ENCODE results near the gene DCUN1D5.
"Not testable (repeated sequence)": the region's sequence is repeated elsewhere in the genome, so short reads cannot be mapped to it uniquely, and the experiment has no call there.

Gene DCUN1D5

DNA sequence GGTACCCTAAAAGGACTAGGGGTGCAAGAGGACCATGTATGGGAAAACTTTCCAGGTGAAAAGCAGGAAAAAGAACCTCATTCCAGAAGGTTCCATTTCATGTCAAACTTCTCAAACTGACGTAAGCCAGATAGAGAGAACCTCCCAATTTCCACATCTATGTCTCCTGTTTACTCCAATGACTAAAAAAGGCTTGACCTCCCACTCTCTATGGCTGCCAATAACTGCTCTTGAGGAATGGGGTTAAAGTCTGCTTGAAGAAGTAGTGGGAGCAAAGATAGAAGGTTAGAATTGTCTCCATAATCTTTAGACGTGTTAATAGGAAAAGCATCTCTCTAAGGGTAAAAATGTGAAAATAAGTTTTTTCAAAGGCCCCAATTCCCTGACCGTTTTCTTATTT is 38.0 kb downstream of the DCUN1D5 start:
- no peak for DNase-seq

GRCh38 chr11:103051981-103052380 is 40.0 kb downstream of the DCUN1D5 start:
- no peak for DNase-seq

DNA sequence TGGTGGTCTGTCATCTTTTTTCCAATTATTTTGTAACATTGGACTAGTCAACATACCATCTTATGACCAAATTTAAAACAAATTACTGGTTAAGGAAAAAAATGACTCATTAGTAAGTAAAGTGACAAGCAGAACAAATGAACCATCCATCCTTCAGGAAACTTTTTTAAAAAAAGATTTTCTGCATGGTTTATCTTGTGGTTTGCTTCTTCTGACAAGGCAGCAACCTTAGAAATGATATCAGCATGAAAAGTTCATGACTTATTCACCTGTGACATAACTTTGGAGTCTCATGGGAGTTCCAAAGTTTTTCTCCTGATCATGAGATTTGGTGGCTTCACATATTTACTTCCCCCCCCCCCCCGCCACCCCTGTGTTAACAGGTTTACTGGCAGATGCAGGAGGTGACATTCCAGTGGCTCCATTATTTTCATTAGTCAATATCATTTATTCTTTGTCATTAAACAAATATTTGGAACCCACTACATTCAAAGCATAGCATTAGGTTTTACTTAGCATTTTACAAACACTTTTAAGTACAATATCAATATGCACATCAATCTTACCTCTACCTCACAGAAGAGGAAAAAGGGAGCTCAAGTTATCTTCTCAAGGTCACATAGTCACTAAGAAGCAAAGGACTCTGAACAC is 40.7 kb downstream of the DCUN1D5 start:
- DNase-seq = no peak

DNA sequence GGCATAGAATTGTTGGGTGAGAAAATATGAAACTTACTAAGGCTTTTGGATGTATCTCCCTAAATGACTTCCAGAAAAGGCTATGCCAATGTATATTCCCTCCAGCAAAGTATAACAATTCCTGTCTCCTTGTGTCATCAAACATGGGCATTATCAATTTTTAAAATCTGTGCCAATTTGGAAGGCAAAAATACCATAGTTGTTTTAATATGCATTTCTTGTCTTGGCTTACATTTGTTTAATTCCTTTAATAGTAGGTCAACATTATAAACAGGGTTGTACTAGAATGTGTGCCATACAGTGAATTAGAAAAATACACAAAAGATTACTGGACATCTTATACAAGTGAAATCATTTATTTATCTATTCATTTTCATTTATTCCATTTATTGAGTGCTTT is 41.6 kb downstream of the DCUN1D5 start:
- DNase-seq = no peak

- no peak for DNase-seq
Observed at GRCh38 chr11:103047837-103048236, 44.1 kb downstream of the DCUN1D5 start.

DNA sequence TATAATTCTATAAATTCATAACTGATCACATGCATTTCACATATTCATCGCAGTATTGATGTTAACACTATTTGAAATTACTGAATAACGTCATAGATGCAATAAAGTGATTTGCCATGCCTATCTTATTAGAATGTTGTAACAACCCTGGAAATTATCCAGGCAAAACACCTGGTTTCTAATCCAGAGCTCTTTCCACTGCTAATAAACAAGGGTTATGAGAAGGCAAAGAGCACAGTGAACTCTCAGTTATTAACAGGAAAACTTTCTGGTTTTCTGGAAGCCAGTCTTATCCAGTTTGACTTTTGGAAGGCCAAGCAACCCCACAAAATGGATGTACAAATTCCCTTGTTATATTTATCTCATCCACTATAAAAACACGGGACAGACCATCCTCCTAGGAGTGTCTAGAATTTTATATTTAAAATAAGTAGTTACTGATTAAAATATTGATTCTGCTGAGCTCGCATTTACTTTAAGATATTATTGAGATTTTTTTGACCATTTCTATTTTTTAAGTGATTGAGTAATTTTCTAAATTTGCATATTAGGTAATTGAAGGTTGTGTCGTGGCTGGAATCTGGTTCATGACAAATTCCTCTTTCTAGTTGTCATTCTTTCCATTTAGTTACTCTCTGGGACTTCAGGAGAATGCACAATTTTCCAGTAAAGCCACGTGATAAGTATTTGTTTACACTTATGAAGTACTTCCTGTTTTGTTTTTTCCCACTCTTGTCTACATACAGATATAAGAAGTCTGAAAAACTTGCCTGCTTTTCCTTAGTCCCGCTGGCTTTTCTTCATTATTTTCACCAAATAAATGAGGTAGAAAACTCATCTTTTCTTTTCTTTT is 47.9 kb downstream of the DCUN1D5 start:
- DNase-seq = no peak

GRCh38 chr11:103042161-103042560 is 49.8 kb downstream of the DCUN1D5 start:
- DNase-seq = no peak

DNA sequence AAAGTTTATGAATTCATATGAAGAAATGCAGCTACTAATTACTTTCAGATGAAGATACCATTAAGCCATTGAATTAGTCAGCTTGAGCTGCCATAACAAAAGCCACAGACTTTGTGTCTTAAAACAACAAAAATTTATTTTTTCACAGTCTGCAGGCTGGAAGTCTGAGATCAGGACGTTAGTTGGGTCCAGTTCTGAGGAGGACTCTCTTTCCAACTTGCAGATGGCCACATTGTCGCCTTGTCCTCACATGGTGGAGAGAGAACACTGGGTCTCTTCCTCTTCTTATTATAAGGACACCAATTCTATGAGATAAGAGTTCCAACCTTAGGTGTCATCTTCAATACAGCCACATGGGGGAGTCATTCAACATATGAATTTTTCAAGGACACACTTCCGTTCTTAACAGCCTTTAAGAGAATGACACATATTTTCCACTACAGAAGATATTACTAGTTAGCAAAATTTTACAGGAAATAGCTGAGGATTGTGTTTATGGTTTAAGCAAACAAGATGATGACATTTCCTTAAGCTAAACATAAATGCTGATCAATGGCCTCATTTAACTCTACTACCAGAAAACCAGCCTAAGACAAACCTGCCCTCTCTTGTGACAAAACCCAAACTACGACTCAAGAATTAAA is 56.0 kb downstream of the DCUN1D5 start:
- peak; percentile 23 to 84 for DNase-seq

GRCh38 chr11:103035216-103035615 is 56.7 kb downstream of the DCUN1D5 start:
- no peak for DNase-seq

- DNase-seq = no peak
Observed at GRCh38 chr11:103031834-103032233, 60.1 kb downstream of the DCUN1D5 start.

DNA sequence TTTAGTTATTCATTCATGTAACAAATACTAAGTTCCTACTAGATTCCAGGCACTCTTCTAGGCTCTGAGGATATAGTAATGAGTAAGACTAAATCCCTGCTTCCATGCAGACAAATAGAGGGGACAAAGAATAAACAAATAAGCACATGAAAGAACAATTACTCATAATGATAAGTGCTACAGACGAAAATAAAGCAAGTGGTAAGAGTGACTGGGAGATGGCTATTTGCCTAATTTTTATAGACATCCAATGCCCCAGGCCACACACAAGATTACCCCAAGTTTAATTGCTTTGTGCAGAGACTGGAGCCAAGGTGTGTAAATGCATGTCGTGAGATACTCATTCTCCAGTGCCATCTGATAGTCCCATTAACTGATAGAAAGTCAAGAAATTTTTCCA is 62.6 kb downstream of the DCUN1D5 start:
- DNase-seq = no peak

GRCh38 chr11:103028304-103029020 is 63.5 kb downstream of the DCUN1D5 start:
- not testable (repeated sequence) for DNase-seq

DNA sequence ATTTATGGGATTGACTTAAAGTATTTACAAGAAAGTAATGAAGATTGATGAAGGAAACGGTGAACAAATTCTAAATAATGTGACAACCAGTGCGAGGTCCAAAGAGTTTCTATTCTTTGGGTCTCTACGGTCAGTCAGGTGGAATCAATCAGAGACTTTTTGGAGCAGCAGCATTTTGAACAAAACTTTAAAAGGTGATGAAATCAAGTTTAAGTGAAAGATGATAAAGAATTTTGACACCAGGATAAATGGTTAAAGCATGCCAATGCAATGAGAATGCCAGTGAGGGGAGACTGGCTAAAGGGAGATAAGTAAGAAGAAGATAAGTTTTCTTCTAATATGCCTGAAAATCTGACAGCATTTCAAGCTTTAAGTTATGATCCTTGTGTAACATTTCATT is 67.9 kb downstream of the DCUN1D5 start:
- DNase-seq = no peak

GRCh38 chr11:103016031-103016430 is 75.9 kb downstream of the DCUN1D5 start:
- no peak for DNase-seq

GRCh38 chr11:103013421-103013820 is 78.5 kb downstream of the DCUN1D5 start:
- DNase-seq = no peak

Data from CD4-positive, alpha-beta T cell treated with Interleukin-4 for 1 hour (primary cell).